BLaER1 (cell line): ENCODE data around the gene OR1C1.
"Not testable (repeated sequence)": the region's sequence is repeated elsewhere in the genome, so short reads cannot be mapped to it uniquely, and the experiment has no call there.

Experiments
- H3K27ac ChIP-seq: shearing (Covaris generic); formaldehyde crosslinking; 2 replicates; pipeline ENCODE4 v1.8.1; 2022
- H3K27me3 ChIP-seq: shearing (Covaris generic); formaldehyde crosslinking; 2 replicates; pipeline ENCODE4 v1.8.1; 2022
- H3K36me3 ChIP-seq: shearing (Covaris generic); formaldehyde crosslinking; 2 replicates; pipeline ENCODE4 v1.8.1; 2022
- H3K4me1 ChIP-seq: shearing (Covaris generic); formaldehyde crosslinking; 2 replicates; pipeline ENCODE4 v1.8.1; 2022
- H3K4me2 ChIP-seq: shearing (Covaris generic); formaldehyde crosslinking; 2 replicates; pipeline ENCODE4 v1.8.1; 2022
- H3K4me3 ChIP-seq: shearing (Covaris generic); formaldehyde crosslinking; 2 replicates; pipeline ENCODE4 v1.8.1; 2022
- H3K9ac ChIP-seq: shearing (Covaris generic); formaldehyde crosslinking; 2 replicates; pipeline ENCODE4 v1.8.1; 2022
- H3K9me3 ChIP-seq: shearing (Covaris generic); formaldehyde crosslinking; 2 replicates; pipeline ENCODE4 v1.8.1; 2022
- H4K20me1 ChIP-seq: shearing (Covaris generic); formaldehyde crosslinking; 2 replicates; pipeline ENCODE4 v1.8.1; 2022
- Cebpa-rat ChIP-seq: shearing (Covaris generic); IDR thresholded peaks from 2 replicates; pipeline ENCODE4 v1.8.1; 2022

Gene OR1C1

DNA sequence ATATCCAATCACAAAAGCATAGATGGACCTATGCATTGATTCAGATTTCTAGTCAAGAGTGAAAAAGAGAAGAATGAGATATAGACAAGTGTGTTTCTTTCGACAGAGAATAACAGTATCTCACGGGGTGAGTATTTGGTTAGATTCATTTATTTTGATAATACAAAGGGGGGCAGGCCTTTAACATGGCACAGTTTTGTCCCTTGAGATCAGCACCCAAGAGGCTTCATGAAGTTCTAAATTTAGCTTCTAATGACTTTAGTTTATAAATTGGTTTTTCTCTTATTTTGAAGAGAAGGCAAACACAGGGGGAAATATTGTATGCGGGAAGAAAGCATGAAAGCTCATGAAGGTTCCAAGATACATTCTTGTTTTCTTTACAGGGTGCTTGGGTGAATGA lies at the start of gene OR1C1:
Gene OR1C1, minus strand, starts transcription at position 101 of the 400 bp plus-strand sequence. CDS start 2,150 bp downstream, outside the sequence.
- Histone ChIP-seq H3K4me1 (no peaks in the 10 kb centered on the region), H3K4me3 (no peak within 1 kb of the TSS), H3K27me3 (no peaks in the 10 kb centered on the region), H3K4me2 (no peak within 1 kb of the TSS), H3K9me3 (no peaks in the 10 kb centered on the region), H4K20me1 (no peaks in the 10 kb centered on the region), H3K27ac (no peak within 1 kb of the TSS), H3K9ac (no peak within 1 kb of the TSS), H3K36me3 (no peaks in the 10 kb centered on the region)
- no peak for TF ChIP-seq Cebpa-rat

- TF ChIP-seq Cebpa-rat: no peak
- Histone ChIP-seq H3K27me3 (no peaks in the 10 kb centered on the region), H3K27ac (no peak overlapping the region), H3K9ac (no peak overlapping the region), H3K4me1 (no peaks in the 10 kb centered on the region), H3K4me3 (no peak overlapping the region), H3K9me3 (peaks cover 17% of the 10 kb centered on the region; the same call in 1 of the 2 replicates), H4K20me1 (no peaks in the 10 kb centered on the region), H3K36me3 (no peaks in the 10 kb centered on the region), H3K4me2 (no peak overlapping the region)
These were observed 37.2 kb upstream of the OR1C1 start for GRCh38 chr1:247797518-247797917.

- H3K27me3 ChIP-seq: no peaks in the 10 kb centered on the region
- no peaks in the 10 kb centered on the region for H3K9me3 ChIP-seq
- H3K36me3 ChIP-seq: no peaks in the 10 kb centered on the region
- H3K4me3 ChIP-seq: no peak overlapping the region
- H3K4me2 ChIP-seq: no peak overlapping the region
- H3K9ac ChIP-seq: no peak overlapping the region
- no peaks in the 10 kb centered on the region for H4K20me1 ChIP-seq
- no peaks in the 10 kb centered on the region for H3K4me1 ChIP-seq
- no peak overlapping the region for H3K27ac ChIP-seq
- TF ChIP-seq Cebpa-rat: no peak
These were observed 9.2 kb upstream of the OR1C1 start for GRCh38 chr1:247769603-247770002.

GRCh38 chr1:247754311-247754710 lies 6.0 kb downstream of the OR1C1 start:
- not testable (repeated sequence) for H4K20me1 ChIP-seq, H3K36me3 ChIP-seq, H3K4me2 ChIP-seq, H3K27ac ChIP-seq, H3K9ac ChIP-seq, H3K4me3 ChIP-seq, H3K27me3 ChIP-seq, H3K4me1 ChIP-seq
- H3K9me3 ChIP-seq: peaks cover 14% of the 10 kb centered on the region; the same call in 1 of the 2 replicates

DNA sequence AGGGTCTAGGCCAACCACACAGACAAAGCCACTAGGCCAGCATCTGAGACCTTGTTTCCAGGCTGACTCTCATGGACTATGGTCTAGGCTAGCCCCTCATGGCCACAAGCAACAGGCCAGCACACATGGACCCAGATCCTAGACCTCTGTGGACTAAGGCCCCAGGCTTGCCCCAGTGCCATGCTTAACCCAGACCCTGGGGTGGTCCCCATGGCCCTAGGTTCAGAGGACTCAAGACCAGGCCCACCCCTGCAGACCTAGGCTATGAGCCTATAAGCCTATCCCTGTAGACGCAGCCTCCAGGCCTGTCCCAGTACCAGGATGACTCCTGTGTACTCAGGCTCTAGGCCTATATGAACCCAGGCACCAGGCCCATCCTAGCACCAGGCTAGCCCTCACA lies 10.5 kb downstream of the OR1C1 start:
- H3K9me3 ChIP-seq: peaks cover 14% of the 10 kb centered on the region; the same call in 1 of the 2 replicates
- no peaks in the 10 kb centered on the region for H3K4me1 ChIP-seq
- H3K27ac ChIP-seq: no peak overlapping the region
- H3K4me3 ChIP-seq: no peak overlapping the region
- no peak for TF ChIP-seq Cebpa-rat
- no peaks in the 10 kb centered on the region for H3K36me3 ChIP-seq
- no peaks in the 10 kb centered on the region for H4K20me1 ChIP-seq
- H3K4me2 ChIP-seq: no peak overlapping the region
- no peak overlapping the region for H3K9ac ChIP-seq
- no peaks in the 10 kb centered on the region for H3K27me3 ChIP-seq

GRCh38 chr1:247748041-247748440 lies 12.3 kb downstream of the OR1C1 start, which contains the start of gene OR14A2:
Gene OR14A2 (minus strand): TSS chr1:247748141.
- H3K27me3 ChIP-seq: no peaks in the 10 kb centered on the region
- H3K4me2 ChIP-seq: no peak within 1 kb of the TSS
- H3K27ac ChIP-seq: no peak within 1 kb of the TSS
- no peaks in the 10 kb centered on the region for H4K20me1 ChIP-seq
- H3K9me3 ChIP-seq: peaks cover 14% of the 10 kb centered on the region; the same call in 1 of the 2 replicates
- H3K4me3 ChIP-seq: no peak within 1 kb of the TSS
- no peak for TF ChIP-seq Cebpa-rat
- H3K4me1 ChIP-seq: no peaks in the 10 kb centered on the region
- H3K9ac ChIP-seq: no peak within 1 kb of the TSS
- no peaks in the 10 kb centered on the region for H3K36me3 ChIP-seq

- no peak overlapping the region for H3K4me2 ChIP-seq
- no peaks in the 10 kb centered on the region for H3K4me1 ChIP-seq
- no peaks in the 10 kb centered on the region for H3K36me3 ChIP-seq
- no peaks in the 10 kb centered on the region for H3K27me3 ChIP-seq
- no peak overlapping the region for H3K27ac ChIP-seq
- H3K9ac ChIP-seq: no peak overlapping the region
- no peak for TF ChIP-seq Cebpa-rat
- no peak overlapping the region for H3K4me3 ChIP-seq
- H3K9me3 ChIP-seq: peaks cover 14% of the 10 kb centered on the region; the same call in 1 of the 2 replicates
- H4K20me1 ChIP-seq: no peaks in the 10 kb centered on the region
These were observed 12.7 kb downstream of the OR1C1 start for GRCh38 chr1:247747616-247748015.

DNA sequence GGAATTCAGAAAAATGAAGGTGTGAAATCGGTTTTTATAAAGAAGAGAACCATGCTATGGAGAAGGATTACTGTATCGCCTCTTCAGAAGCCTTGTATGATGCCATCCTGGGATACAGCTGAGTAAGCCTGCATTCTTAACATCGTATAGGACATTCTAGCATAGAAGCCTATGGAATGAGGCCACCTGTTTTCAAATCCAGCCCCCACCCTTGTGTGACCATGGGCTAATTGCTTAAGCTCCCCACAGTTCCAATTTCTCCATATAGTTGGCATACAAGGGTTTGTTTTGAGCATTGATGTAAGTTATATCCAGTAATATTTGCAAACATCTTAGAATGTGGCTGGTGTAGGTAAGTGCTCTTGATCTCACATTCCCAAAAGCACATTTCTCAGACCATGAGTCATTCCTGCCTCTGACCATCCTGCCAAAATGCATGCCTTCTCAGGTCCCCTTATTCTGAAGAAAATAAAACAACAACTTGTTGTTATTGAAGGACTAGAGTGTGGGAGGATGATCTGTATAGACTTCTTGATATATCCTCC lies 13.9 kb downstream of the OR1C1 start:
- no peak overlapping the region for H3K9ac ChIP-seq
- TF ChIP-seq Cebpa-rat: no peak
- H3K4me2 ChIP-seq: no peak overlapping the region
- no peaks in the 10 kb centered on the region for H3K27me3 ChIP-seq
- H3K4me3 ChIP-seq: no peak overlapping the region
- H3K27ac ChIP-seq: no peak overlapping the region
- no peaks in the 10 kb centered on the region for H3K4me1 ChIP-seq
- H4K20me1 ChIP-seq: no peaks in the 10 kb centered on the region
- H3K36me3 ChIP-seq: no peaks in the 10 kb centered on the region
- H3K9me3 ChIP-seq: peaks cover 14% of the 10 kb centered on the region; the same call in 1 of the 2 replicates

GRCh38 chr1:247742215-247742760 lies 18.1 kb downstream of the OR1C1 start:
- not testable (repeated sequence) for H3K9me3 ChIP-seq, H3K4me2 ChIP-seq, H3K27me3 ChIP-seq, H3K27ac ChIP-seq, H3K36me3 ChIP-seq, H4K20me1 ChIP-seq, H3K4me3 ChIP-seq, H3K9ac ChIP-seq, H3K4me1 ChIP-seq

- no peaks in the 10 kb centered on the region for H4K20me1 ChIP-seq
- TF ChIP-seq Cebpa-rat: no peak
- no peak overlapping the region for H3K4me2 ChIP-seq
- H3K9ac ChIP-seq: no peak overlapping the region
- H3K4me3 ChIP-seq: no peak overlapping the region
- H3K27ac ChIP-seq: no peak overlapping the region
- no peaks in the 10 kb centered on the region for H3K4me1 ChIP-seq
- no peaks in the 10 kb centered on the region for H3K9me3 ChIP-seq
- no peaks in the 10 kb centered on the region for H3K36me3 ChIP-seq
- H3K27me3 ChIP-seq: no peaks in the 10 kb centered on the region
These were observed 18.6 kb downstream of the OR1C1 start for GRCh38 chr1:247741756-247742155.

GRCh38 chr1:247740721-247741120 lies 19.6 kb downstream of the OR1C1 start:
- TF ChIP-seq Cebpa-rat: no peak
- no peaks in the 10 kb centered on the region for H3K4me1 ChIP-seq
- H3K9ac ChIP-seq: no peak overlapping the region
- no peaks in the 10 kb centered on the region for H3K9me3 ChIP-seq
- no peaks in the 10 kb centered on the region for H3K27me3 ChIP-seq
- no peak overlapping the region for H3K27ac ChIP-seq
- no peaks in the 10 kb centered on the region for H4K20me1 ChIP-seq
- H3K4me3 ChIP-seq: no peak overlapping the region
- H3K4me2 ChIP-seq: no peak overlapping the region
- H3K36me3 ChIP-seq: no peaks in the 10 kb centered on the region
